ENCODE data around the gene CIDEA. TPM values are rescaled to one million over a fixed set of nuclear protein-coding genes. Genes with fewer than 3 reads are reported as not detected.

CIDEA gene
- total RNA-seq, 1 experiment from 2014 or later: not detected

DNA sequence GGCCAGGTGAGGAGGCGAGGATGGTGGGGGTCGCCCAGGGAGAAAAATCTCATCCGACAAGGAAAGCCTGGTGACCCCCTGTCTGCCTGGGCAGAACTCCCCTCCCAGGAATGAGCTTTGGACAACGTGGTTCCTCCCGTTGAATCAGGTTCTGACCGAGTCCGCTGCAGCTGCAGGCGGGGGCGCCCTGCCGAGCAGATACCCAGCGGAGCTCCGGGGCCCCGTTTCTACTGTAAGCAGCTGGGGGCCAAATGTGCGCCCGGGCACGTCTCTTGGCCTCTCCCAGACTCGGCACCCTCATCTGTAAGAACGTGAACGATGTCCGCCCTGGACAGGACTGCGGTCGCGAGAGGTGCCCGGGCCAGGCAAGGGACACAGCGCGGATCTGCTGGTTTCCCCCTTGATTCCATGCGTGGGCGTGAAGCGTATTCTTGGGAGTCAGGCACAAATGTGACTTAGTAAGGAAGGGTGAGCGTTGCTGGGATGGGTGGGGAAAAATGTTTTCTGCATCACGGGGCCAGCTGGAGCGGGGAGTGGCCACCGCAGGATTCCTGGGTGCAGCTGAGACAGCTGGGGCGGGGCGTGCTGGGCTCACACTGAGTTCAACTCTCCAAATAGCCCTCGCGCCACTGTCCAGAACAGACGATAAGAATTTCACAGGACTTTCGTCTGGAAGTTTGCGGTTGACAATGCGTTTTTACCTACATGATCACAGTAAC, 33.7 kb downstream of the CIDEA start:
- H4K5ac ChIP-seq (ENCODE audit: insufficient read length, low read depth, low read length): no peak overlapping the region
- TF ChIP-seq, protein P1, sequence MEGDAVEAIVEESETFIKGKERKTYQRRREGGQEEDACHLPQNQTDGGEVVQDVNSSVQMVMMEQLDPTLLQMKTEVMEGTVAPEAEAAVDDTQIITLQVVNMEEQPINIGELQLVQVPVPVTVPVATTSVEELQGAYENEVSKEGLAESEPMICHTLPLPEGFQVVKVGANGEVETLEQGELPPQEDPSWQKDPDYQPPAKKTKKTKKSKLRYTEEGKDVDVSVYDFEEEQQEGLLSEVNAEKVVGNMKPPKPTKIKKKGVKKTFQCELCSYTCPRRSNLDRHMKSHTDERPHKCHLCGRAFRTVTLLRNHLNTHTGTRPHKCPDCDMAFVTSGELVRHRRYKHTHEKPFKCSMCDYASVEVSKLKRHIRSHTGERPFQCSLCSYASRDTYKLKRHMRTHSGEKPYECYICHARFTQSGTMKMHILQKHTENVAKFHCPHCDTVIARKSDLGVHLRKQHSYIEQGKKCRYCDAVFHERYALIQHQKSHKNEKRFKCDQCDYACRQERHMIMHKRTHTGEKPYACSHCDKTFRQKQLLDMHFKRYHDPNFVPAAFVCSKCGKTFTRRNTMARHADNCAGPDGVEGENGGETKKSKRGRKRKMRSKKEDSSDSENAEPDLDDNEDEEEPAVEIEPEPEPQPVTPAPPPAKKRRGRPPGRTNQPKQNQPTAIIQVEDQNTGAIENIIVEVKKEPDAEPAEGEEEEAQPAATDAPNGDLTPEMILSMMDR (conservative IDR thresholded peaks at IDR 0.05): no peak
- peaks cover 14% of the 10 kb centered on the region for H3K23me2 ChIP-seq (ENCODE audit: insufficient read length, low read depth, low read length, poor library complexity, severe bottlenecking)
- H2BK120ac ChIP-seq (ENCODE audit: low read depth, low read length, poor library complexity, severe bottlenecking): no peak overlapping the region
- H4K20me1 ChIP-seq (ENCODE audit: control insufficient read depth, insufficient read depth, insufficient read length): no peaks in the 10 kb centered on the region
- no peak overlapping the region for H3K4ac ChIP-seq (ENCODE audit: low read depth, low read length)
- no peak overlapping the region for H2BK20ac ChIP-seq (ENCODE audit: low read depth, low read length, poor library complexity, severe bottlenecking)
- Mint-ChIP-seq H3K27me3 (ENCODE audit: low read depth) (peaks cover 50% of the 10 kb centered on the region), H3K9me3 (no peaks in the 10 kb centered on the region; a peak in 1 of 5 replicates), H3K36me3 (ENCODE audit: insufficient read depth in 1 of 3, low read depth in 3 of 3) (no peaks in the 10 kb centered on the region), H3K27ac (peak overlapping the region in 1 of 3 experiments; percentile 75; a peak in 1 of 7 replicates), H3K4me3 (peak overlapping the region; percentile 77 to 88), H3K4me1 (peaks cover 22 to 25% of the 10 kb centered on the region in 2 experiments)
- H2BK15ac ChIP-seq (ENCODE audit: low read depth, low read length): no peak overlapping the region
- H2BK12ac ChIP-seq (ENCODE audit: insufficient read length, low read depth, low read length): no peak overlapping the region
- no peak overlapping the region for H3K56ac ChIP-seq (ENCODE audit: insufficient read length, low read depth, low read length)
- WGBS (ENCODE audit: extremely low coverage, insufficient read length, low lambda C conversion rate): no CpG with 5 or more reads among the region's 41 CpGs
- peak; percentile 60 for DNase-seq
- no peak overlapping the region for H2AK5ac ChIP-seq (ENCODE audit: insufficient read length, low read length)
- H3K79me1 ChIP-seq (ENCODE audit: insufficient read depth, low read depth, low read length, poor library complexity, severe bottlenecking): no peaks in the 10 kb centered on the region
- no peak overlapping the region for H3T11ph ChIP-seq (ENCODE audit: low read length)
- H2BK5ac ChIP-seq (ENCODE audit: insufficient read length, low read length): no peak overlapping the region
- no peaks in the 10 kb centered on the region for H3K79me2 ChIP-seq (ENCODE audit: insufficient read depth, low read length)
- no peak overlapping the region for H4K8ac ChIP-seq (replicated peaks; ENCODE audit: insufficient read length, low read depth, low read length)
- H3K18ac ChIP-seq (ENCODE audit: insufficient read length, low read depth, low read length): no peak overlapping the region
- H3K23ac ChIP-seq (ENCODE audit: insufficient read length, low read depth, low read length): no peak overlapping the region
- no peaks in the 10 kb centered on the region for H3K9me3 ChIP-seq (ENCODE audit: control insufficient read depth, low read depth, low read length)
- H3K4me2 ChIP-seq (ENCODE audit: insufficient read depth, insufficient read length, low read length): peak overlapping the region; percentile 77
- H3K9ac ChIP-seq (ENCODE audit: extremely low read depth, insufficient read length, low read length): no peak overlapping the region
- no peak overlapping the region for H2AFZ ChIP-seq (ENCODE audit: low read length)
- H3K4me1 ChIP-seq (ENCODE audit: insufficient read depth, low read length): no peaks in the 10 kb centered on the region
- no peak overlapping the region for H3K14ac ChIP-seq (ENCODE audit: insufficient read depth, low read length)
- H3K27ac ChIP-seq (ENCODE audit: insufficient read length, low read depth, low read length): no peak overlapping the region
- no peaks in the 10 kb centered on the region; the same call in 1 of the 2 replicates for H3K27me3 ChIP-seq (ENCODE audit: insufficient read depth, low read length)
- no peak overlapping the region for H4K91ac ChIP-seq (ENCODE audit: insufficient read length, low read depth, low read length)
